HCT116 (cell line): ENCODE results near the gene MYO5C. TPM values are rescaled to one million over a fixed set of nuclear protein-coding genes. Genes with fewer than 3 reads are reported as not detected.

Experiments used
- ATAC-seq: fragments of 200-7000 bp; cut with Tn5 transposase; 2 replicates; pipeline ENCODE4 v1.9.1; 2020; ENCODE audit warnings: mild to moderate bottlenecking, moderate library complexity
- BruUV-seq: library from RNA; stranded (reverse); fragments of 400-500 nt; replicated peaks from 2 replicates; lab custom pipeline; 2021; lab: Mats Ljungman, UMichigan
- CTCF ChIA-PET: fragments of 300-600 bp; sonication (Branson Sonifier 250); formaldehyde crosslinking; loops from one replicate; lab custom pipeline; 2021; ENCODE audit warnings: antibody characterized with exemption; lab: Charles Lee
- POLR2A ChIA-PET: fragments of 300-600, 350-600 bp; sonication (Branson Sonifier 250); formaldehyde crosslinking; loops from one replicate; lab custom pipeline; 2021; ENCODE audit warnings: antibody characterized with exemption; lab: Charles Lee
- RAD21 ChIA-PET, 2 experiments: fragments of 300-600 bp; sonication (Branson Sonifier 250); formaldehyde crosslinking; loops; one replicate each; lab custom pipeline; 2023; ENCODE audit warnings: low total read pairs in 2 of 2; ENCODE audit not compliant: uncharacterized antibody in 2 of 2, unreplicated experiment in 2 of 2, low non-redundant PET in 1 of 2; lab: Charles Lee
- DNase-seq: peaks from one replicate; pipeline ENCODE4 v3.0.0-alpha.2; 2010; ENCODE audit warnings: low read depth, low spot score
- H2AFZ ChIP-seq: fragments of 200-600 bp; shearing (Covaris generic), sonication (generic); 2 replicates; pipeline ENCODE4 v1.6.1; 2017; ENCODE audit warnings: low read depth, mixed run types, mixed read lengths, antibody characterized with exemption, low read length; ENCODE audit not compliant: poor library complexity, severe bottlenecking
- H3K27ac ChIP-seq: 2 replicates; pipeline ENCODE4 v1.5.1; 2012; ENCODE audit warnings: low read depth, low read length
- H3K27me3 ChIP-seq: fragments of 200-600 bp; sonication (generic); 2 replicates; pipeline ENCODE4 v1.6.1; 2016; ENCODE audit warnings: mixed run types, low read length, mixed read lengths; ENCODE audit not compliant: insufficient read depth
- H3K36me3 ChIP-seq, 2 experiments: fragments of 200-500 bp in 1 of 2; fragments of 200-600 bp in 1 of 2; sonication (Bioruptor generic) in 1 of 2; sonication (generic) in 1 of 2; 2 replicates each; pipeline versions ENCODE4 v1.5.1 to v1.6.1; 2014 to 2016; ENCODE audit warnings: low read length in 2 of 2, inconsistent platforms in 1 of 2, mixed read lengths in 1 of 2, mixed run types in 1 of 2; ENCODE audit not compliant: insufficient read depth in 2 of 2, control insufficient read depth in 1 of 2
- H3K4me1 ChIP-seq, 2 experiments: fragments of 200-600 bp in 1 of 2; sonication (generic) in 1 of 2; 2 replicates each; pipeline versions ENCODE4 v1.5.1 to v1.6.1; 2012 to 2017; ENCODE audit warnings: low read length in 2 of 2, inconsistent platforms in 1 of 2, mild to moderate bottlenecking in 1 of 2, mixed read lengths in 1 of 2, mixed run types in 1 of 2, moderate library complexity in 1 of 2; ENCODE audit not compliant: insufficient read depth in 2 of 2, control insufficient read depth in 1 of 2
- H3K4me2 ChIP-seq: fragments of 200-600 bp; sonication (generic); 2 replicates; pipeline ENCODE4 v1.6.1; 2017; ENCODE audit warnings: mixed run types, low read length, mixed read lengths
- H3K4me3 ChIP-seq, 2 experiments: fragments of 200-600 bp in 1 of 2; sonication (generic) in 1 of 2; replicated peaks in 1 of 2; 2 replicates each; pipeline ENCODE4 v1.5.1; 2011 to 2016; ENCODE audit warnings: low read length in 2 of 2, control low read depth in 1 of 2, low read depth in 1 of 2, mild to moderate bottlenecking in 1 of 2, mixed read lengths in 1 of 2, mixed run types in 1 of 2
- H3K79me2 ChIP-seq: fragments of 200-600 bp; sonication (generic); 2 replicates; pipeline ENCODE4 v1.6.1; 2017; ENCODE audit warnings: mild to moderate bottlenecking, mixed run types, low read length, moderate library complexity, mixed read lengths; ENCODE audit not compliant: insufficient read depth
- H3K9ac ChIP-seq: fragments of 200-600 bp; sonication (generic); 2 replicates; pipeline ENCODE4 v1.6.1; 2016; ENCODE audit warnings: low read length, mixed read lengths
- H3K9me2 ChIP-seq: fragments of 200-600 bp; sonication (generic), shearing (Covaris generic); 2 replicates; pipeline ENCODE4 v1.6.1; 2017; ENCODE audit warnings: mixed run types, mild to moderate bottlenecking, moderate library complexity; ENCODE audit not compliant: insufficient read depth
- H3K9me3 ChIP-seq, 2 experiments: fragments of 200-500 bp in 1 of 2; fragments of 200-600 bp in 1 of 2; sonication (Bioruptor generic) in 1 of 2; sonication (generic) in 1 of 2; 2 replicates each; pipeline ENCODE4 v1.6.1; 2014 to 2017; ENCODE audit warnings: low read length in 2 of 2, mixed read lengths in 2 of 2, inconsistent platforms in 1 of 2, low read depth in 1 of 2, mild to moderate bottlenecking in 1 of 2, mixed run types in 1 of 2, moderate library complexity in 1 of 2; ENCODE audit not compliant: control insufficient read depth in 1 of 2, insufficient read depth in 1 of 2
- H4K20me1 ChIP-seq: fragments of 200-600 bp; sonication (generic), shearing (Covaris generic); 2 replicates; pipeline ENCODE4 v1.6.1; 2017; ENCODE audit warnings: mixed run types, mild to moderate bottlenecking, moderate library complexity; ENCODE audit not compliant: insufficient read depth
- ATF3 ChIP-seq: IDR thresholded peaks from 2 replicates; pipeline ENCODE4 v1.6.1; 2012
- CBX3 ChIP-seq: IDR thresholded peaks from 2 replicates; pipeline ENCODE4 v1.6.1; 2012; ENCODE audit warnings: low read depth
- ELF1 ChIP-seq: IDR thresholded peaks from 2 replicates; pipeline ENCODE4 v1.6.1; 2012; ENCODE audit warnings: low read depth, borderline replicate concordance
- JUND ChIP-seq: IDR thresholded peaks from 2 replicates; pipeline ENCODE4 v1.6.1; 2012
- POLR2A ChIP-seq: IDR thresholded peaks from 2 replicates; pipeline ENCODE4 v1.7.0; 2011; ENCODE audit warnings: borderline replicate concordance; ENCODE audit not compliant: insufficient read depth, insufficient read length; ENCODE audit errors: extremely low read depth
- RAD21 ChIP-seq: IDR thresholded peaks from 2 replicates; pipeline ENCODE4 v1.6.1; 2012; ENCODE audit warnings: low read depth, mild to moderate bottlenecking
- REST ChIP-seq: IDR thresholded peaks from 2 replicates; pipeline ENCODE4 v1.6.1; 2012; ENCODE audit warnings: low read depth
- SP1 ChIP-seq: IDR thresholded peaks from 2 replicates; pipeline ENCODE4 v1.6.1; 2012; ENCODE audit warnings: low read depth
- TCF7L2 ChIP-seq: IDR thresholded peaks from 2 replicates; pipeline ENCODE4 v1.7.0; 2011; ENCODE audit warnings: borderline replicate concordance, inconsistent platforms; ENCODE audit not compliant: insufficient read depth, insufficient read length; ENCODE audit errors: extremely low read depth
- YY1 ChIP-seq: IDR thresholded peaks from 2 replicates; pipeline ENCODE4 v1.6.1; 2011; ENCODE audit warnings: low read length, low read depth, moderate library complexity, mild to moderate bottlenecking; ENCODE audit not compliant: insufficient replicate concordance; ENCODE audit errors: extremely low read depth
- ZBTB33 ChIP-seq: IDR thresholded peaks from 2 replicates; pipeline ENCODE4 v1.6.1; 2011; ENCODE audit warnings: mild to moderate bottlenecking, low read length, moderate library complexity; ENCODE audit not compliant: insufficient replicate concordance; ENCODE audit errors: extremely low read depth
- ZFX ChIP-seq: fragments of 450-650 bp; IDR thresholded peaks from 2 replicates; pipeline ENCODE4 v1.6.1; 2017
- ZNF274 ChIP-seq: fragments of 200-500 bp; sonication (Bioruptor generic); IDR thresholded peaks from 2 replicates; pipeline ENCODE4 v1.6.1; 2014; ENCODE audit warnings: mild to moderate bottlenecking, low read depth, low read length, inconsistent platforms
- intact Hi-C: fragments of 100-400 bp; cut with micrococcal nuclease; formaldehyde crosslinking; loops from 2 replicates; pipeline ENCODE4 v1.10.0; 2022
- total RNA-seq: library from RNA; stranded (reverse); gene quantifications from one replicate; pipeline ENCODE4 v1.2.1, GENCODE V29; 2021; ENCODE audit not compliant: unreplicated experiment

Gene MYO5C
- total RNA-seq, 1 experiment from 2014 or later: 34.0 TPM

GRCh38 chr15:52306270-52306669 is 10.7 kb upstream of the MYO5C start:
- Histone ChIP-seq H3K4me2 (no peak overlapping the region), H3K27me3 (no peaks in the 10 kb centered on the region), H3K79me2 (no peaks in the 10 kb centered on the region), H3K4me3 (no peak overlapping the region), H2AFZ (no peak overlapping the region), H3K9me2 (no peaks in the 10 kb centered on the region), H3K9me3 (no peaks in the 10 kb centered on the region), H4K20me1 (no peaks in the 10 kb centered on the region), H3K9ac (no peak overlapping the region), H3K27ac (no peak overlapping the region), H3K4me1 (no peaks in the 10 kb centered on the region), H3K36me3 (no peaks in the 10 kb centered on the region)
- TF ChIP-seq TCF7L2: no peak
- RAD21 ChIA-PET: no interaction called here
- POLR2A ChIA-PET: no interaction called here
- no TSS peak for BruUV-seq
- intact Hi-C loops: no loop called here
- no peak for ATAC-seq
- no peak for DNase-seq
- CTCF ChIA-PET: no interaction called here

GRCh38 chr15:52303093-52303772 is 7.6 kb upstream of the MYO5C start:
- no TSS peak for BruUV-seq
- H3K4me3 ChIP-seq: no peak overlapping the region
- H3K27me3 ChIP-seq: no peaks in the 10 kb centered on the region
- intact Hi-C loops: no loop called here
- CTCF ChIA-PET: no interaction called here
- H2AFZ ChIP-seq: no peak overlapping the region
- no peak for TF ChIP-seq REST
- TF ChIP-seq ZBTB33: no peak
- no peak for TF ChIP-seq RAD21
- no peak for TF ChIP-seq ZNF274
- TF ChIP-seq ELF1: no peak
- no peak for TF ChIP-seq ATF3
- no peak for TF ChIP-seq ZFX
- TF ChIP-seq SP1: no peak
- no peak for TF ChIP-seq TCF7L2
- TF ChIP-seq YY1: no peak
- TF ChIP-seq JUND: no peak
- no peak for TF ChIP-seq CBX3
- TF ChIP-seq POLR2A: no peak
- TF ChIP-seq, all 23 proteins: peak for 0
- Histone ChIP-seq H3K9ac (no peak overlapping the region), H3K9me3 (no peaks in the 10 kb centered on the region), H3K27ac (no peak overlapping the region), H3K4me1 (no peaks in the 10 kb centered on the region), H3K9me2 (no peaks in the 10 kb centered on the region), H3K36me3 (no peaks in the 10 kb centered on the region), H3K4me2 (no peak overlapping the region), H4K20me1 (no peaks in the 10 kb centered on the region), H3K79me2 (no peaks in the 10 kb centered on the region)
- no peak for DNase-seq
- POLR2A ChIA-PET: no interaction called here
- ATAC-seq: no peak
- RAD21 ChIA-PET: no interaction called here
